GM10248 (cell line): ENCODE results near the gene TMEM208.

Experiments used
- CTCF ChIA-PET: fragments of 300-600 bp; sonication (Branson Sonifier 250); formaldehyde crosslinking; extraction: SDS; loops from one replicate; lab custom pipeline; 2021; ENCODE audit warnings: antibody characterized with exemption; lab: Yijun Ruan, JAX
- POLR2A ChIA-PET: fragments of 350-650 bp; sonication (Branson Sonifier 250); formaldehyde crosslinking; extraction: SDS; loops from one replicate; lab custom pipeline; 2020; ENCODE audit warnings: antibody characterized with exemption; lab: Yijun Ruan, JAX
- DNase-seq: peaks from one replicate; pipeline ENCODE4 v3.0.0; 2012; ENCODE audit errors: extremely low spot score
- TF ChIP-seq, protein P1 (sequence below): IDR thresholded peaks from 2 replicates; pipeline ENCODE4 v1.5.1; 2012; ENCODE audit warnings: mild to moderate bottlenecking, low read depth; ENCODE audit errors: extremely low read depth, missing control alignments, control extremely low read depth

The TMEM208 gene

DNA sequence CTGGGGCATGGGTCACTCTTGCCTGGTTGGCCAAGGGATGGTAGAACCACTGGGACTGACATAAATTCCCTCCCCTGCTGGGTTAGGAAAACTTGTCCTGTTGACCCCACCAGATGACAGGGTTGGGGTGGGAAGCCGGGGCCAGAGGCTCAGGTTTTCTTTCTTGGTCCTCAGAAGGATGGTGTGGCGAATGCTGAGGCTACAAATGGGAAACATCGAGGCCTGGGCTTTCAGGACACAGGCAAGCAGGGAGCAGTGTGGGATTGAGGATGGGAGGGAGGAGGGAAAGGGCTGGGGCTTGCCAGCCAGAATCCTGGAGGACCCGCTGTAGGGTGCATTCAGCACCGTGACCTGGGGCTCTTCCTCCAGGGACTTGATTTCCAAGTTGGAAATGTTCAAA lies 37.9 kb downstream of the TMEM208 start:
- ChIA-PET POLR2A (no interaction called here), CTCF (interaction anchor here (0.7 to 3.5 kb wide), 4 partner anchors 38 to 135 kb away, joined by 3 to 8 read pairs (median 4); partner anchors contain the start of gene TMEM208)
- TF ChIP-seq, protein P1, sequence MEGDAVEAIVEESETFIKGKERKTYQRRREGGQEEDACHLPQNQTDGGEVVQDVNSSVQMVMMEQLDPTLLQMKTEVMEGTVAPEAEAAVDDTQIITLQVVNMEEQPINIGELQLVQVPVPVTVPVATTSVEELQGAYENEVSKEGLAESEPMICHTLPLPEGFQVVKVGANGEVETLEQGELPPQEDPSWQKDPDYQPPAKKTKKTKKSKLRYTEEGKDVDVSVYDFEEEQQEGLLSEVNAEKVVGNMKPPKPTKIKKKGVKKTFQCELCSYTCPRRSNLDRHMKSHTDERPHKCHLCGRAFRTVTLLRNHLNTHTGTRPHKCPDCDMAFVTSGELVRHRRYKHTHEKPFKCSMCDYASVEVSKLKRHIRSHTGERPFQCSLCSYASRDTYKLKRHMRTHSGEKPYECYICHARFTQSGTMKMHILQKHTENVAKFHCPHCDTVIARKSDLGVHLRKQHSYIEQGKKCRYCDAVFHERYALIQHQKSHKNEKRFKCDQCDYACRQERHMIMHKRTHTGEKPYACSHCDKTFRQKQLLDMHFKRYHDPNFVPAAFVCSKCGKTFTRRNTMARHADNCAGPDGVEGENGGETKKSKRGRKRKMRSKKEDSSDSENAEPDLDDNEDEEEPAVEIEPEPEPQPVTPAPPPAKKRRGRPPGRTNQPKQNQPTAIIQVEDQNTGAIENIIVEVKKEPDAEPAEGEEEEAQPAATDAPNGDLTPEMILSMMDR = no peak
- no peak for DNase-seq

DNA sequence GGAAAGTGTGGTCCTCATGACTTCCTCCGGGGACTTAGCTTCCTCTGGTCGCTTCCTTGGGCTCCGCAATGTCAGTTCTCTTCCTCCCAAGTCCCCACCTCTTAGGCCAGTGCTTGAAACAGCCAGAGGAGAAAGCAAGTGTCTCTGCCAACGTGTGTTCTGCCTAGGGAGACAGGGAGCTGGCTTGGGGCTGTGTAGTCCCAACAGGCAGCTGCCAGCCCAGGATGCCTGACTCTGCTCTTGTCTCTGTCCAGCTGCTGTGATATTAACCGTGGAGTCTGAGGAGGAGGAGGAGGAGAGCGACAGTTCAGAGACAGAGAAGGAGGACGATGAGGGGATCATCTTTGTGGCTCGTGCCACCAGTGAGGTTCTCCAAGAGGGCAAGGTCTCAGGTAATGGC lies 38.9 kb downstream of the TMEM208 start:
- ChIA-PET POLR2A (interaction anchor here (1.0 kb wide), 1 partner anchor 21 kb away, joined by 3 read pairs; no protein-coding TSS in a partner anchor), CTCF (interaction anchor here (0.6 to 3.5 kb wide), 3 partner anchors 13 to 134 kb away, joined by 3 to 9 read pairs (median 8); no protein-coding TSS in a partner anchor)
- TF ChIP-seq, protein P1 = no peak
- no peak for DNase-seq

DNA sequence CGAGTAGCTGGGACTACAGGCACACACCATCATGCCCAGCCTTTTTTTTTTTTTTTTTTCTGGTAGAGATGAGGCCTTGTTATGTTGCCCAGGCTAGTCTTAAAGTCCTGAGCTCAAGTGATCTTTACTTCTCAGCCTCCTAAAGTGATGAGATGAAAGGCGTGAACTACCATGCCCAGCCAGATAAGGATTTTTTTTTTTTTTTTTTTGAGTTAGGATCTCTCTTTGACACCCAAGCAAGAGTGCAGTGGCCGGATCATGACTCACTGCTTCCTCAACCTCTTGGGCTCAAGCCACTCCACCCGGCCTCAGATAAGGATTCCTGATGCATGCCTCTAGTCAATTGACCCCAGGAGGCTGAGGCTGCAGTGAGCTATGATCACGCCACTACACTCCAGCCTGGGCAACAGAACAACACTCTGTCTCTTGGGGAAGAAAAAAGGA lies 41.2 kb downstream of the TMEM208 start:
- TF ChIP-seq, protein P1 = no peak
- POLR2A ChIA-PET = no interaction called here
- DNase-seq = no peak
- CTCF ChIA-PET = interaction anchor here (1.0 to 3.5 kb wide), 3 partner anchors 8 to 132 kb away, joined by 3 to 8 read pairs (median 6); no protein-coding TSS in a partner anchor

DNA sequence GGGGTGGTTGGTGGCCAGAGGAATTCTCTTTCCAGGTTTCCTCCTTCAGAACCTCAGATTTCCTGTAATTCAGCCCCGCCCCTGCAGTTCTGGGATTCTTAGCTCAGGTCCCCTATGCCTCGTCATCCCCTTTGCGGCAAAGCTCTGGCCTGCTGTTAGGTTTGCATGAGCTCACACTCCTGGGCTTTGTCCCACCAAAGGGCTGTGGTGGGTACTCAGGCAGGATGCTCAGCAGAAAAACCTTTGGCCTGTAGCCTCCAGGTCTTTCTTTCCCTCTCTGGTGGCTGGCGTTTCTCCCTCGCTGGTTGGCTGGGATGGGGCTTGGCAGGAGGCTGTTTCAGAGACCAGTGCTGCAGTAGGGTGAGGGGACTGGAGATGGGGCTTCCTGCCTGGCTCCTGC lies 42.8 kb downstream of the TMEM208 start:
- TF ChIP-seq, protein P1 = no peak
- ChIA-PET POLR2A (no interaction called here), CTCF (interaction anchor here (1.1 to 1.9 kb wide), 3 partner anchors 9 to 130 kb away, joined by 7 to 9 read pairs (median 7); no protein-coding TSS in a partner anchor)
- DNase-seq = no peak

DNA sequence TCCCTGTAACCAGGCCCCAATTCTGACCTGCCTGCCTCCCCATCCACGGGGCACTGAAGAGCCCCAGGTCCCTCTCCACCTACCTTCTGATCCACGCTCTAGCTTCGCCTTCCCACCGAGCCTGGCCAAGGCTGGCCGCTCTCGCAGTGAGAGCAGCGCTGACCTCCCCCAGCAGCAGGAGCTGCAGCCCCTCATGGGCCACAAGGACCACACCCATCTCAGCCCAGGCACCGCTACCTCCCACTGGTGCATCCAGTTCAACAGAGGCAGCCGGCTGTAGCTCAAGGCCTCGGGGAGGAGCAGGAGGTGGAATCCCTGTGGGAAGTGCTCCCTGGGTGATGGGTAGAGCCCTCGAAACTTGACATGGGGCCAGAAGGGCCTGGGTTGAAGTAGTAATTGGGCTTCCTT lies 44.0 kb downstream of the TMEM208 start:
- DNase-seq = no peak
- TF ChIP-seq, protein P1 = no peak
- POLR2A ChIA-PET = interaction anchor here (0.6 kb wide), 1 partner anchor 1333 kb away, joined by 3 read pairs; no protein-coding TSS in a partner anchor
- CTCF ChIA-PET = interaction anchor here (0.9 to 1.9 kb wide), 6 partner anchors 10 to 157 kb away, joined by 4 to 7 read pairs (median 4); no protein-coding TSS in a partner anchor

DNA sequence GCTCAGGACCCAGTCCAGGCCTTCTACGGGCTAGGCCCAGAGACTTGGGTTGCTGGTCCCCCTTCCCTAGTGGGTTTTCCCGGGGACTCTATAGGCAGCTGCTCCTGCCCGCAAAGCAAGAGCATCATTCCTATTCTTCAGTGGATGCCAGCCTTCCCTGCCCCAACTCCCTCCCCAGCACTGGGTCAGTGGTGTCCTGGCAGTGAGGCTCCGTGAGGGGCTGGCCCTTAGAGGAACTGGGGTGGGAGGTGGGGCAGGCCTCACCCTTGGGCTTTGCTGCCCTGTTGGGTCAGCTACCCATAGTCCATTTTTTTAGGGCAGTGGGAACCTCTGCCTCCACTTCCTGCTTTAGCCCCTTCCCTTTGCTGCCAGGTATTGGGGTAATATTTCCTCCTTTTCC lies 44.5 kb downstream of the TMEM208 start:
- DNase-seq = no peak
- TF ChIP-seq, protein P1 = no peak
- POLR2A ChIA-PET = interaction anchor here (0.6 kb wide), 1 partner anchor 1333 kb away, joined by 3 read pairs; no protein-coding TSS in a partner anchor
- CTCF ChIA-PET = interaction anchor here (0.9 to 1.4 kb wide), 4 partner anchors 10 to 15 kb away, joined by 4 to 5 read pairs (median 4); no protein-coding TSS in a partner anchor
